GDM1 (cell line): Measurements from ENCODE around the gene PMPCA.

Source experiments
- DNase-seq: peaks from one replicate; lab custom pipeline; 2025; lab: John Stamatoyannopoulos, UW

The PMPCA gene

DNA sequence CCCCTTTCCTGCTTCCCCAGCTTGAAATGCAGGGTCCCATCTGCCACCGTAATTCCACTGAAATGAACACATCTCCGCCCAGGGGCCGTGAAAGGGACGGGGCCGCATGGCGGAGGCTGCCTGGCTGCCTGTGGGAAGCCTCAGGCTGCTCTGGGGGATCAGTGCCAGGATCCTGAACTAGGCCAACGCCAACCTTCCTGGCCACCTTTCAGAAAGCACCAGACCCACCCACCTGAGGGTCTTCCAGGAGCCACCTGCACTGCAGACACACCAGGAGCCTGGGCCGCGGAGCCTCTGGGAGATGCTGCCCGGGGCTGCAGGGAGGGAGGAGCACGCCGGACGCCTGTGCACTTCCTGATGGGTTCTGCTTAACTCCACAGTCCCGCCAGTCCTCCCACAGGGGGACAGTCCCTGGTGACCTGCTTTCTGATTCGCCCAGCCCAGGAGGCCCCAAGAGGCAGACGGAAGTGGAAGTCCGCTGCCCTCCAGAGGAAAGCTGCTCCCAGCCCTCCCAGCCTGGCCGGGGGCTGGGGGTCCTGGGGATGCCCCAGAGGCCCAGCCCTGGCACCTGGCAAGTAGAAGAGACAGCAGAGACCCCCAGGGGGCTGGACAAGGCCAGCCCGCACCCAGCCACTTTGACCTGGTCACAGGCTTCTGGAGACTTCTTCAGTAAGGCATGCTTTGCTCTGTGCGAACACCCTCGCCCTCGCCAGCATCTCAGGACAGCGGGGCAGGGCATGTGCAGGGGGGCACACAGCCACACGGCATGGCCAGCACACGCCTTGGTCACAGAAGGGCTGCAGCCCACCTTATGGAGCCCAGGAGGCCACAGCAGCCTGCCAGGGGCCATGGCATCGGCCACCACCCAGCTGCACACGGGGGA, 36.9 kb upstream of the PMPCA start, which contains the start of gene CARD9:
Gene CARD9 (minus strand): TSS at position 370 of the 883 bp plus-strand sequence. CDS start 1,591 bp downstream, outside the sequence.
- no peak for DNase-seq

DNA sequence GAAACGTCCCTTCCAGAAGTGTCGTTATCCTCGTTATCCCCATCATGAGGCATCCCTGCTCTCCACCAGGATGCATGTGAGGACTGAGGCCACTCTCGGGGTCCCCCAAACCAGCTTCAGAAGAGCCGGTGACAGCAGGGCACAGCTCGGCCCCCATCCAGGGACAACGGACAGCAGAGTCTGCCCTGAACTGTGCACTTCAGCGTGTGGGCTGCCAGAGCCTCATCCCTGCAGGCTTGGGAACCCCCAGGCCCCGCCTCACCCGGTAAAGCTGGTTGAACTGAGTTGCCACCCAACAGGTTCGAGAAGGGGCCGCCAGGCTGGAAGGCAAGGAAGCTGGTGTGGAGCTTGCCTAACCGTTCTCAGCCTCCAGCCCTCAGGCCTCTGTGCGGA, 36.3 kb upstream of the PMPCA start:
- no peak for DNase-seq

DNA sequence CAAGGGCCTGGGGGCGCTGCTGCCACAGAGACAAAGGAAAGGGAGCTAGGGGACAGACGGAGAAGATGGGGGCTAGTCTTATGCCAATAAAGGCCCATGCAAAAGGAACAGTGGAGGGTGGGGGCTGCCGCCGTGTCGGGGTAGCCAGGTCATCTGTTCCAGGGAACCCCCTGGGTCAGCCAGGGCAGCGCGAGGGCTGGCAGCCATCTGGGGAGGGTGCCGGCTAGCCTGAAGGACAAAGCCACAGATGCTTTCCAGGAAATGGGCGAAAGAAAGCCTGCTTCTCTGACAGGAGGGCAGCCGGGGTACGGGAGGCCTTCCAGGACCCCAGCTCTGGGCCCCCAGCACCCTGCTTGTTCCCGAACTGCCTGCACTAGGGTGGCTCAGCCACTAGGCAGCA, 35.4 kb upstream of the PMPCA start:
- DNase-seq, result no peak

DNA sequence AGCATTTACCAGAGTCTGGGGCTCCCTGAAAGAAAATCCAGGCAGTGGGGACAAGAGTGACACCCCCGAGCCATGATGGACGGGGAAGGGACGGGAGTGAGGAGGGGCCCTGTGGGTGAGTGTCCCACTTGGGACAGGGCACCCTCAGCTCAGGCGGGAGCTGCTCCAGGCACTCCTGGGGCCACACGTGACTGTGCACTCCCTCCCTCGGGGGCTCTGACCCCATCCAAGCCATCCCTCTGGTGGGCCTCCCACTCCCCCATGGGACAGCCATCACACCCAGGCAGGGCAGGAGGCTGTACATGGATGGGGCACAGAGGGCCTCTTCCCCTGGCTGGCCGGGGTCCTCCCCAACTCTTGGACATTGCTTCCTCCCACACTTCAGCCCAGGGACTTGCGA, 34.0 kb upstream of the PMPCA start:
- DNase-seq, result no peak

DNA sequence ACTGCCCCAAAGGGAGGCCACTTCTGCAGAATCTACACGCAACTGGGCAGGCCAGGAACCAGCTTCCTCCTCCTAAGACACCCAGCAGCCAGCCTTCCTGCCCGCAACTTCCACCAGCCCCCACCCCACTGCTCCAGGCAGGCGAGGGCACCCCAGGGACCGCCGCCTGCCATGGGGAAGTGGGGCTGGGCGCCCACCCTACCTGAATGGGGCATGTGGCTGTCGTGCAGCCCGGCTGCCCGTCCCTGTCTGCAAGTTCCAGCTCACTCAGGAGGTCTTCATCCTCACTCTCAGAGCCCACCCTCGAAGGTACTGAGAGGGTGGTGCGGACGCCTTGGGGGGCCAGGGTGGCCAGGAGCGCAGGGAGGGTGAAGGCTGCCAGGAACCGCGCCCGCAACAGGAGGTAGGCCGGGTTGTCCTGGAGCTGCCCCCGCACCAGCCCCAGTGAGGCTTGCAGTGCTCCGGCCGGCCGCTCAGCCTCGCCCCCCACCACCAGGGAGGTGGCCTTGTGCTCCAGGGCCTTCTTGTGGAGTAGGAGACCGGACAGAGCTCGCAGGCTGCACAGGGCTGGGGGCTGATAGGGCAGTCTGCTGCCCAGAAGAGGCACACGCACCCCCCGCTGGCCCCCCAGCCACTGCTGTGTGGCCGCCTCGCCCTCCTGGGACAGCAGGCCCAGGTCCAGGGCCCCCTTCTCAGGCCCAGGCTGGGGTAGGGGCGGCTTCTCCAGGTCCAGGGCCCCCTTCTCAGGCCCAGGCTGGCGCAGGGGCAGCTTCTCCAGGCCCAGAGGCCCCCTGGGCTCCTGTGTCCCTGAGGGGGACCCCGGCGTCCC, 32.9 kb upstream of the PMPCA start:
- DNase-seq, result no peak

DNA sequence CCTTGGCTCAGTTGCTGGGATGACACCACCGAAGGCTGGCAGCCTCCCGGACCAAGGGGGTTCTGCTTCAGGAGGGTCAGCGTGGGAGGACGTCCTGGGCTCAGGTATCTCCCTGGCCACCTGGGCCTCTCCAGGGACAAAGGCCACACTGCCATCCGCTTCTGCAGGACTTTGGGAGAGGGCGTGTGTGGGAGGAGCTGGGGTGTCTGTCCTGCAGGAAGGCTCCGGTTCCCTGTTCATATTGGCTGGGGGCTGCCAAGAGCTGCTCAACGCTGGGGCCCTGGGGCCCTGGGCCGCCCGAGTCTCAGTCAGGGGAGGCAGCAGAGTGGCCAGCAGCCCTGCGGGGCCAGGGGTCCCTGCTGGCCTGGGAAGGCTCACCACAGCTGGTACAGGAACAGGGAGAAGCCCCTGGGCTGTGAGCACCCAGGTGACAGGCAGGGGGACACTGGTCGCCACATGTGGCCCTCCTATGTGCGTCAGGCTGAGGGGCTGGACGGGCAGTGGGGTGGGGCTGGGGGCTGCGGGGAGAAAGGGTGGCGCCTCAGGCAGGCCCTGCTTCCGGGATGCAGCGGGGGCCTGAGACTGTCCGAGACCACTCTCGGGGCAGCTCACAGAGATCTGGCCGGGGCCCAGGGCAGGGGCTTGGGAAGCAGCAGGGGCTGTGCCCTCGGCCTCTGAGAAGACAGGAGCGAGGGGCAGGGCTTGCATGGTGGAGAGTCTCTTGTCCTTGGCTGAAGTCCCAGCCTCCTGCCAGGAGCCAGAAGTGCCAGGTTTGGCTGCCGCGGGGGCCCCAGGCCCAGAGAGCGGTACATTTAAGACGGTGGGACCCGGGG, 32.1 kb upstream of the PMPCA start:
- no peak for DNase-seq

DNA sequence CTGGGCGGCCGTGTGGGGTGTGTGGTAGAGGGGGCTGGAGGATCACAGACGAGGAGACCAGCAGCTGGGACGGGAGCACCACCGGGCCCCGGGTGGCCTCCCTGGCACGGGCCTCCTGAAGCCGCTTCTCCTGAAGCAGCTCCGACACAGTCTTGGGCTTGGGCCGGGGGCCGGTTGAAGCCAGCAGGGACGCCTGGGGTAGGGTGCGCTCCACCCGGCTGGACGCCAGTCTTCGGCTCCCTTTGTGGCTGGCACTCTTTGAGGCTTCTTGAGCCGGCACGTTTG, 31.5 kb upstream of the PMPCA start:
- no peak for DNase-seq

DNA sequence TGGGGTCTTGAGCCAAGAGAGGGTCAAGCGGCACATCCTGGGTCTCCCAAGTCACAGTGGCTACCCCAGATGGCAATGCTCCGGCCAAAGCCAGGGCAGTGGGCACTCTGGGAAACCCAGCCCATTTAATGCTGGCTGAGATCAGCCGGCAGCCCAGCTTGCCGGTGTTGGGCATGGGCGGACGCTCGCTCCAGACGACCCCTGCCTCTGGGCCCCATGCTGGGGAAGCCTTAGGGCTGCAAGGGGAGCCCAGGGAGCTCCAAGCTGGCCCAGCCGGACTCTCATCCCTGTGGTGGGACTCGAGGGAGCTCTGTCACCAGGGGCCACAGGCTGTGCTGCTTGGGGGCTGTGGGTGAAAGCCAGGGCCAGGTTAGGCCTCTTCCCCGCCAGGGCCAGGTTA, 31.1 kb upstream of the PMPCA start:
- DNase-seq, result no peak

DNA sequence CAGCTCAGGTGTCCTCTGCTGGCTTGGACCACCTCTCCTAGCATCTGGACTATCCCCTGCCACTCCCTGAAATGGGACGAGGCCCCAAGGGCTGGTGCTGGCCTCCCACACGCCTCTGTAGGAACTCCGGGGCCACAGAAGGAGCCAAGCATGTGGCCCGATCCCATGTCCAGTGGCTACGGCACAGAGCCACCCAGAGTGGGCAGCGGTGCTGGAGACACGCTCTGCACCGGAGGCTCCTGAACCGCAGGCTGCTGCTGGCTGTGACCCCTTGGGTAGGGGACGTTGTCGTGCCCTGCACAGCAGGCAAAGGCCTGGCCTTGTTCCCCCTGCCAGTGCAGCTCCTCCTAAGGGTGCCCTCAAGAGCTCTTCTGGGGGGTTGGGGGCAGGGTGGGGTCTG, 30.6 kb upstream of the PMPCA start:
- DNase-seq, result no peak

DNA sequence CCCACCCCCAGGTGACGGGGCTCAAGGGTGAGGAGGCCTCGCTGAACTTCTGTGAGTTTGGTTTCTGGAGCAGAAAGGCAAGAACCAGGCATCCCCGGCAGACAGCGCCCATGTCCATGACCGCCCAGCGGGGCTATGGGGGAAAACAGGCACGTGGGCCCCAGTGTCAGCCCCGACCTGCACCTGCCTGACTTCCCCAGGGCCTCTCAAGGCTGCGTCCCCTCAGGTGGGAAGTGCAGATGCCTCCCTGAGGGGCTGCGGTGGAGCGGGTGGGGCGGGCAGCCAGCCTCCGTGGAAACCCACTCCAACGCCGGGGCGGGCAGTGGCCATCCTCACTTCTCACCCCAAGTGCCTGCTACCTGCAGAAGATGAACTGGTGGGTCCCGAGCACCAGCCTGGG, 30.1 kb upstream of the PMPCA start:
- DNase-seq, result no peak

DNA sequence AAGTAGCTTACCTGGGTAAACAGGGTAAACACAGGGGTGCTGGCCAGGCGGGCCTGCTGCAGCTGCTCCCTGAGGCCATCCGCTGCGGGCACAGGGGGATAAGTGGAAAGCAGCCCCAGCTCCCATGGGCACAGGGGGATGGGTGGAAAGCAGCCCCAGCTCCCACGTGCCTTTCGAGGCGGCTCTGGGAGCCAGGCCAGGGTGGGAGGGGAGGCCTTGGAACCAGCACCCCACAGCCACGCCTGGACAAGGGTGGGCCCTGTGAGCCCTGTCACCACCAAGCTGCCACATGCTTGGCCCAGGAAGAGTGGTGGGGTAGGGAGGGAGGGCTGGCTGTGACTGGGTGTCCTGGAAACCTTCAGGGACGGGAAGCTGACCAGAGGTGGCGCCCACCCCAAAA, 29.1 kb upstream of the PMPCA start:
- no peak for DNase-seq

DNA sequence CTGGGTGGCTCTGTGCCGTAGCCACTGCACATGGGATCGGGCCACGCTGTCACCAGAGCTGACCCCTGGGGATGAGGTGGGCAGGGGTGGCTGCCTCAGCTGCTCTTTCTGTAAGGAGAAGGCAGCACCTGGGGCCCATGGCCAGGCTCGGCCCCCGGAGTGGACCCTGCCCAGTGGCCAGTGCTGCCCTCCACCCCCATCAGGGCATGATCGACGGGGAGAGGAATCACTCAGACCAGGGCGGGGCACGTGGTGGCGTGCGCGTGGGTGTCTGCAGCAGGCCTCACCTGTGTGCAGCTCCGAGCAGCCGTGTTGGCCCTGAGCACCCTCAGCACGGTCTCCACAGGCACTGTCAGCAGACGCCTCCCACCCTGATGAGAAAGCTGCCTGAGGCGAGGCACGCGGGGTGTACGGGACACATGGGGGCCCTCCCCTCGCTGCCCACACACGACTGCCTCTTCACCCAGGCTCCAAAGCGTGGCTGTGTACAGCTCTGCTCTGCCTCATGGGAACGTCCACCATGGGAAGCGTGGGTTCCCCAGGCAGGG, 28.4 kb upstream of the PMPCA start:
- no peak for DNase-seq

DNA sequence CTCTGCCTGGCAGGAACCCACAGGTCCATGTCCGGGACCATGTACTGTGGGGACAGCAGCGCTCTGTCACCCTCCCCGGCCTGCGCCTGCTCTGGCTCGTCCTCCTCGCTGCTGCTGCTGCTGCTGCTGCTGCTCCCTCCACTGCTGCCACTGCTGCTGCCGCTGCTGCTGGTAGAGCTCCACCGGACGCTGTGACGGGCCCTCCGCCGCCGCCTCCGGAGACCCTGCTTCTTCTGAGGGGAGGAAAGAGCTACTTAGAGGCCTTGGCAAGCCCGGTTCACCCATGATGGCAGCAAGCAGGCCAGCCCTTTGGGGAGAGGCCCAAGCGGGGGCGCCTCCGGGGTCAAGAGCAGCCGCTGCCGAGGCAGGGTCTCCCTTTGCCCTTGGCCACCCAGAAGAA, 27.0 kb upstream of the PMPCA start:
- no peak for DNase-seq

DNA sequence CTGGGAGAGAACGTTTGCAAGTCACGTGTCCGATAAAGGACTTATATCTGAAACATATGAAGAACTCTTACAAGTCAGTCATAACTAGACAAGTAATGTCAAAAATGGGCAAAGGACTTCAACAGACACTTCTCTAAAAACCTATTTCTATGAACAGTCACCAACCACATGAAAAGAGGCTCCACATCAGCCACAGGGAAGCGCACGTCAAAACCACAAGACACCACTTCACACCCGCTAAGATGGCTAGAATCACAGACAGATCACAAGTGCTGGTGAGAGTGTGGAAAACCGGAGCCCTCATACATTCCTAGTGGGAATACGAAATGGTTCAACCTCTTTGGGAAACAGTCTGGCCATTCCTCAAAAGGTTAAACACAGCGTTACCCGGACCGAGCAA, 25.4 kb upstream of the PMPCA start:
- no peak for DNase-seq

DNA sequence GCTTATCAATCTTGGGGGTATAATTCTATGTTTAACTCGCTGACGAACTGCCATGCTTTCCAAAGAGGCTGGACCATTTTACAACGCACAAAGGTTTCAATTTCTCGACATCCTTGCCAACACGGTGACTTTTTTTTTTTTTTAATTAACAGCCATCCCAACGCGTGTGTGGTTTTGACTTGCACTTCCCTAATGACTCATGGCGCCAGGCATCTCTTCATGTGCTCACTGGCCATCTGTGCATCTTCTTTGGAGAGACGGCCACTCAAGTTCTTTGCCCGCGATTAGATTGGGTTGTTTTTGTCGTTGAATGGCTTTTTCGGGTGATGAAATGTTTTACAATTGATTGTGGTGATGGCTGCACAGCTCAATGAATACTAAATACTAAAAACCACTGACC, 24.4 kb upstream of the PMPCA start:
- DNase-seq, result no peak

DNA sequence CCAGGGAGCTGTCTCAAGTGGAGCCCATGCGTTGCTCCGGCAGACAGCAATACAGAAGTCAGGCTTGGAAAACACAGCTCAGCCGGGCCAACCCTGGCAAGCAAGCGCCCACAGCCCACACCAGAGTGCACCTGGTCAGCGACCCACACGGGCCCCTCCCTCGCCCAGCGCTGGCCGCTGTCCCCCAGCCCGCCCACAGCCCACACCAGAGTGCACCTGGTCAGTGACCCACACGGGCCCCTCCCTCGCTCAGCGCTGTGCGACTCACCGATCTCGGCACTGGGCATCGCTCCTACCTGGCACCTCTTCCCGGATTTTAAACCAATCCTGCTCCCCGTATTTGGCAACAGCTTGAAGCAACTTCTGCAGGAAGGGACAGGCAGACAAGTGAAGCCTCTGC, 23.2 kb upstream of the PMPCA start:
- no peak for DNase-seq

DNA sequence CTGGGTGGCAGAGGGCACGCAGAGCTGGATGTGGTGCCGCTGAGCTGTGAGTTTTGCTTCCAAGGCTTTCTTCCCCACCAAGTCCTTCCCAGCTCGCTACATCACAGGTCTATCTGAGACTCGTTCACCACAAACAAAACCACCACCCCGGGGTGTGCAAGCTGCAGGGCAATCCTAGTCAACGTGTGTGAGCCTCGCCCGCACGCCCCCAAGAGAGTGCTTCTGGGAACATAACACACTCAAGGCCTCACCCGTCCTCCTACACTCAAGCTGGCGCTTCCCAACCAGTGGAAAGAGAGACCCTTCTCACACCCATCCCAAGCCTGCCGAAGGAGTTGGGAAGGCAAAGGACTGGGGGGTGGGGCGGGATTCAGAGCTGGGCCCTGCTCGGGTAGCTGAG, 21.1 kb upstream of the PMPCA start:
- no peak for DNase-seq

DNA sequence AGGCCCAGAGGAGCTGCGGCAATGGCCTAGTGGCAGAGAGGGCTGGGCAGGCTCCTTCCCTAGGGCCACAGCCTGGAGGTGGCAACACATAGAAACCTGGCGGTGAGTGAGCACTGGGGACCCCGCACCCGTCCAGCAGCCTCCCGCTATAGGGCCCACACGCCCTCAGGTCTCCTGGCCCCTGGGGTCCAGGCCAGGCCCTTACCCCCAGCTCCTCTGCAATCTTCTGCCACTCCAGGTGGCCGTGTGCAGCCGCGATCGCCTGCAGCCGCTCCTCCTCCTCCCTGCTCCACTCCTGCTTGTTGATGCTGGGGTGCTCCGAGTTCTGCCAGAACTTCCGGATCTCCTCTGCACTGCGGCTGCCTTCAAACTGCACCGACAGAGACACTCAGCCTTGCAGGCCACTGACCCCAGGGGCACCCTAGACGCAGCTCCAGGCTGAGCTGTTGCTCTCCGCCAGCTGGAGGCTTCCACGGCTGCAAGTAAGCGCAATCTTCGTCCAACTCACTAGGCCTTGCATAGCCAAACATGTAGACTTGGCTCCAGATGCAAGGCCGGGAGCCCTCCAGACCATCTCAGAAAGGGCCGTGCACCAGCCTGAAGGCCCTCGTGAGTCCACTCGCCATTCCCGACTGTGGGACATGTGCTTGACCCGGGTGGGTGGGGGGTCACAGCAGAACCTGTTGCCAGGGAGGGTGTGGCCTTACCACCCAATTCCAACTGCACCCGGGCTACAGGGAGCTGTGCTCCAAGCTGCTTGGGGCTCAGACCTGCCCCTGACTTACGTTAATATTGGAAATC, 18.5 kb upstream of the PMPCA start:
- DNase-seq, result no peak

DNA sequence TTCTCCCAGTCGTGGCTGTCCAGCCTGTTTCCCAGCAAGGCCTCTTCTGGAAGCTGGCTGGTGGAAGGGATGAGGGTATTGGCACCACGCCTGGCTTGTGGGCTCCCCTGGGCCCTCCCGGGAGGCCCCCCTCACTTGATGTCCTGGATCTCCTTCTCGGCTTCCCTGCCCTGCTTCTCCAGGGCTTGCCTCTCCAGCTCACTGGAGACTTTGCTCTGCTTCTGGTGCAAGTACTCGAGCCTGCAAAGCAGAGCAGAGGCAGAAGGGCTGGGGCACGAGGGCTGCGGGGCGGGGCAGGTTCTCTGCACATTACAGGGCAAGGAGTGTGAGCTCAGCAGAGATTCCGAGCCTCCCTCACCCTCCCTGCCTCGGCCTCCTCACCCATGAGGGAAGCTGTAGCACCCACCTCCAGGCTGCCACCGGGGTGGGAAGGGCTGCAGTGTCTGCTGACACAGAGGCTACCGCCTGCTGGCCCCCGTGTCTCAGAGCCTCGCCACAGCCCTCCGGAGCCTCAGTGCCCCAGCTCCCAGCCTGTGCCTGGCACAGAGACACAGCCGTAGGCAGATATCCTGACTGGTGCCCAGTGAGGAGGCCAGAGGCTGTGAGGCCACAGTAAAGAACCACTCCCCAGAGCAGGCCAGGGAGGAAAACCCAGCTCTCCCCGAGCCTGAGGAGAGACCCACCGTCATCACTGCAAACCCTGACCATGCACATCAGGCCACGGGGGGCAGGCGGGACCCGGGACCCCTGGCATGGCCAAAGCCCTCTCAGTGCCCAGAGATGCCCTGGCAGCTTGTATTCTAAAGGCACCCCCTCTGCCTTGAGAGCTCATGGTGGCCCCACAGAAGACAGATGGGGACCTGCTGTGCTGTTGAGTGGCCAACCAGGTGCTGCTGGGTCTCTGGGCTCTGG, 17.7 kb upstream of the PMPCA start:
- DNase-seq, result no peak

DNA sequence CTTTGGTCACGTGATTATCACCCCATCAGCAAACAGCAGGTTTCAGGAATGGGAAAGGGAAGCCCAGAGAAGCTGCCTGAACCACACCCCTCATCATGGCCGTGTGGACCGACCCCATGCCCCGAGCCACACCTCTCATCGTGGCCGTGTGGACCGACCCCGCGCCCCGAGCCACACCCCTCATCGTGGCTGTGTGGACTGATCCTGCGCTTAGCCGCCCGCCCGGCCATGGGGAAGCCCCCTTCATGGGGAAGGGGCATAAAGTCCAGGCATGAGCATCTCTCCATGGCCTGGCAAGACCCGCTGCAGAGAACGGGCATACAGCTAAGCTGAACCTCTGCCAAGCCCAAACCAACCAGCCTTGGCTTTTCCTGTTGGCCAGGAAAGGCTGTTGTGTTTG, 16.9 kb upstream of the PMPCA start:
- no peak for DNase-seq
